HG03159 (cell line): ENCODE data around the gene TRPV5.

ENCODE experiments used
- ATAC-seq: cut with Tn5 transposase; IDR thresholded peaks from one replicate; pipeline ENCODE4 v1.9.1; 2021; ENCODE audit warnings: mild to moderate bottlenecking, moderate library complexity; ENCODE audit not compliant: unreplicated experiment

Gene TRPV5

GRCh38 chr7:142941541-142941940, 8.0 kb upstream of the TRPV5 start:
- no peak for ATAC-seq

- ATAC-seq, result no peak
These were observed 7.5 kb upstream of the TRPV5 start for GRCh38 chr7:142940966-142941535.

DNA sequence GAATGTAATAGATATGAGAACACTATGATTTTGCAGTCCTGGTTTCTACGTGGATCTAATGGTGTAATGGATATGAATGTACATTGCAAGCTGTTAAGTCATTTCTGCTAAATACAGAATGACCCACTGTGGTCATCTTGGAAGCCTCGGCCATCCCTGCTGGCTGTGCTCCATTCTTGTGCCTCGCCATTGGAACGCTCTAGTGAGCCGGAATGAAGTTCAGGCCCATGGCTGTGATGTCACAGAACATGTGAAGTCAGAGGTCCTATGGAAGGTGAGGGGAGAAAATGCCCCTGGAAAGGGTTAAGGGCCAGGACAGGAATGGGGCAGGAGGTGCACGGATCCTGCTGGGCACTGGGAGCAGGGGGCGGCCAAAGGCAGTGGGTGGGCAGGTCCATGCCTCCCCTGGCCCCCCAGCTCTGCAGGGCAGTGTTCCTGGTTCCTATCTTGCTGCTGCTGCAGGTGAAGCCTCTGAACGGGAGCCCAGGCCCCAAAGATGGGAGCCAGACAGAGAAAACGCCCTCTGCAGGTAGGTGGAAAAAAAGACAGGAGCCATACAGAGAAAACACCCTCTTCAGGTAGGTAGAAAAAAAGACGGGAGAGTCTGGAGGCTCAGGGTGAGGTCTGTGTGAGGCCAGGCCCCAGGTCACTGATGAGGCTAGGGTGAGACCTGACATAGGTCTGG, 5.8 kb upstream of the TRPV5 start, which contains the start of gene LLCFC1:
TSS of gene LLCFC1 (plus strand) at position 259 of the 685 bp plus-strand sequence. CDS start at position 397, 138 bp downstream.
- no peak for ATAC-seq

DNA sequence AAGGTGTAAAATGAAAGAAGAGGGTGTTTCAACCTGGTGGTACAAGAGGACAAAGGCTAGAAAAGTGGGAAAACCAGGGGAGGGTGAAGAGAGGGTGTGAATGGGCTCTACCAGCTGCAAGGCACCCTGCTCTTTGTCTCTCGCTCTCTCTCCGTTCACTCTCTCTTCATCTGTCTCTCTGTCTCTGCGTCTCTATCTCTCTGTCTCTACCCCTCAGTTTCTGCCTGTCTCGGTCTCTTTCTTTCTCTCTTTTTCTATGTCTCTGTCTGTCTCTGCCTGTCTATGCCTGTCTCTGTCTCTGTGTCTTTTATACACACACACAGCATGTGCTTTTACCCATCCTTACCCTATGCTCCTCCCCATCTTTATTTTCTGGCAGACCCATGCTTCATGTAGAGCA, 5.1 kb upstream of the TRPV5 start:
- ATAC-seq, result no peak

DNA sequence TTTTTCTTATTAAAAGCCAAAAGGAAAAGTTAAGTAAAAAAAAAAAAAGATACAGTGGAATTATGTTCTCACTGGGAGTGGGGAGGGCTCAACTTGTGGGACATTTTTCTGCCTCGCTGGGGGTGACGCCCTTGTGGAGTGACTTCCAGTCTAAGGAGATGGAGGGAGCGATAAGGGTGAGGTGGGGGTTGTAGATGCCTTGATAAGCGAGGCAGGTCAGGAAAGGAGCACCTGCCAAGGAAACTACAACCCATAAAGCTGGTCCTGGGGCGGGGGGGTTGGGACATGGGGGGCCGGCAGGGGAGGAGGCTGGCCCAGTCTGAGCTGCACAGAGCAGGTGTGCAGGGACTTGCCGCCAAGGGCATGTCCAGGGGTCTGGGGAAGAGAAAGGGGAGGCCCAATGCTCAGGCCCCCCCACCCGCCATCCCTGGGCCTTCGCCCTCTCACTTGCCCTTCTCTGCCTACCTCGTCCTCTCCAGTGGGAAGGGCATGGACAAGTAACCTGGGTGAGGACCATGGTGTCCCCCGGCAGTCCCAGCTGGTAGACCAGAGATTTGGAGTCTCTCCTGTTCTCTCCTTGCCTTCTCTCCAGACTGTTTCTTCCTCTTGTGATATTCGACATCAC, 2.5 kb upstream of the TRPV5 start:
- ATAC-seq, result no peak

- ATAC-seq, result no peak
These were observed 510 bp upstream of the TRPV5 start for GRCh38 chr7:142934056-142934455.

GRCh38 chr7:142933092-142933475, 462 bp downstream of the TRPV5 start:
- ATAC-seq, result no peak

GRCh38 chr7:142932386-142933091, 1.0 kb downstream of the TRPV5 start:
- no peak for ATAC-seq

- no peak for ATAC-seq
These were observed 3.3 kb downstream of the TRPV5 start for GRCh38 chr7:142930126-142930730.

- ATAC-seq, result no peak
These were observed 5.6 kb downstream of the TRPV5 start for GRCh38 chr7:142927949-142928348.

DNA sequence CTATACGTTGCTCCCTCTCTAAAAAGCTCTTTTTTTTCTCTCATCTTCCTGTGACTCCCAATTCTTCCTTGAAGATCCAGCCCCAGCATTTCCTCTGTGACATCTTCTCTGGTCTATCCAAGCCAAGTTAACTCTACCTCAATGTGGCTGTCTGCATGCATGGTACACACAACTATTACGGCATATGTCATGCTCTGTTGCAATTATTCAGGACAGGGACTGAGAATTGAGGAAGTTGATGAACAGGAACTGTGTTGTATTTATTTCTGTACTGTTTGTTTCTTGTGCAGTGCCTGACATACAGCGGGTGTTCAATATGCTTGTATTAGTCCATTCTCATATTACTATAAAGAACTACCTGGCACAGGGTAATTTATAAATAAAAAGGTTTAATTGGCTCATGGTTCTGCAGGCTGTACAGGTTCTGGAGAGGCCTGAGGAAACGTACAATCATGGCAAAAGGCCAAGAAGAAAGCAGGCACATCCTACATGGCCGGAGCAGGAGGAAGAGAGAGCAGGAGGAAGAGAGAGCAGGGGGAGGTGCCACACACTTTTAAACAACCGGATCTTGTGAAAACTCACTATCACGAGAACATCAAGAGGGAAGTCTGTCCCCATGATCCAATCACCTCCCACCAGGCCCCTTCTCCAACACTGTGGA, 6.3 kb downstream of the TRPV5 start:
- ATAC-seq, result no peak

DNA sequence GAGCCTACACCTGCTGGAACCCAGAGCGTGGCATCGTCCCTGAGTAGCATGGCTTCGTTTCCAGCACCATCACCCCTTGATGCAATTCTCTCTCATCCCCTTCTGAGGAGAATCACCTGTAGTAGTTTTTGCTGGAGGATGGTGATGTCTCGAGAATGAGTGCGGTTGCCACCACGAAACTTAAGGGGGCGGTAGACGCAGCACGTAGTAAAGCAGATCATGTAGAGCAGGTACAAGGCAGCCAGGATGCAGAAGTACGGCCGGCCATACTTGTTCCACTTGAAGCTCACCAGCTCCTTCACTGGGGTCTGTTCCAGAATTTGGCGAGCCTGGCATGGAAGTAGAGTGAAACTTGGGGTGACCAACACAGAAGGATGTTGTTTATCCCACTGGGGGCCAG, 8.1 kb downstream of the TRPV5 start:
- no peak for ATAC-seq

DNA sequence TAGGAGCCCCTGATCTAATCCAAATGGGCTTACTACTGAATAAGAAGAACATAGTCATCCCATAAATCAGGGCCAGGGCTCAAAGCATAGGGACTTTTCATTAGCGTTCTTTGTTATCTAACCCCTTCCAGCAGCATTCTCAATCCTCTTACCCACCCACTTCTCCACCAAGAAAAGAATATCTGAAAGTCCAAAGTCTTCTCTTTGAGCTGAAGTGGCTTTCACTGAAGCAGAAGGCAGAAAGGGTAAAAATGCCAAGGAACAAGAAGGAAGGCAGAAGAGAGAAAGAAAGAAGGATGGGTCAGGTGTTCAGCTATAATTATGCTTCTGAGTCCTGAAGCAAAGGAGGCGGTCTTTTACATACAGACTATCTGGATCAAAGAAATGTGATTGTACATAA, 10.2 kb downstream of the TRPV5 start:
- no peak for ATAC-seq

DNA sequence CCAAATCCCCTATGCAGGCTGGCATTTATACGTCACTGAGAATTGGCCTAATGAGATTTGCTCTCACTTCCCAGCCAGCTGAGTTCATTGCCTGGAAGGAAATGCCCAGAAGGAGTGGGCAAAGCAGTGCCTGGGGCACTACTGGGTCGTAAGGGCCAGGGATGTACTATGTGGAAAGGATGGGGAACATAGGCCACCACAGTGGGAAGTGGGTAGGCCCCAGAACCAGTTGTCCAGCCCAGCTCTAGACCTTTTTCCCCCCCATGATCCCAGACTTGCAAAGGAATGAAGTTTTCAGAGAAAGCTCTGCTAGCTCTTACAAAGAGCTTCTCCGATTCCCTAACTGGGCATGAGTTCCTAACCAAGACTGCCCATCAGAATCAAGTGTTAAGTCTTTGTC, 13.9 kb downstream of the TRPV5 start:
- ATAC-seq, result no peak

DNA sequence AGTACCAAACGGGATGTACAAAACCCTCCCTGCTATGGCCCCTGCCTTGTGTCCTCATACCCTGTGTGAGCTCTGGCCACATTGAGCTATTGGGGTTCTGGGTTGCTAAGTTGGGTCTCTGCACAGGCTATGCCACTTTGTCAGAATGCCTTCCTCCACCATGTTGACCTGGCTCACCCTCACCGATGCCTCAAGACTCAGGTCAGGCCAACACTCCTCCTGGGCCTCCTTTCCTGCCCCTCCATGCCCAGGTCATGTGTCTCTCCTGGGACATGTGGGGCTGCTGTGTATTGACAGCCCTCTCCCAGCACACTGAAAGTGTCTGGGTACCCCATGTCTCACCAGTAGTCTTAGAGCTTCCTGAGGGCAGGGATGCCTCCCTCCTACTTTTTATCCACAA, 14.6 kb downstream of the TRPV5 start:
- no peak for ATAC-seq

- ATAC-seq, result no peak
These were observed 16.1 kb downstream of the TRPV5 start for GRCh38 chr7:142917447-142917846.

GRCh38 chr7:142916508-142916907, 17.0 kb downstream of the TRPV5 start:
- no peak for ATAC-seq

DNA sequence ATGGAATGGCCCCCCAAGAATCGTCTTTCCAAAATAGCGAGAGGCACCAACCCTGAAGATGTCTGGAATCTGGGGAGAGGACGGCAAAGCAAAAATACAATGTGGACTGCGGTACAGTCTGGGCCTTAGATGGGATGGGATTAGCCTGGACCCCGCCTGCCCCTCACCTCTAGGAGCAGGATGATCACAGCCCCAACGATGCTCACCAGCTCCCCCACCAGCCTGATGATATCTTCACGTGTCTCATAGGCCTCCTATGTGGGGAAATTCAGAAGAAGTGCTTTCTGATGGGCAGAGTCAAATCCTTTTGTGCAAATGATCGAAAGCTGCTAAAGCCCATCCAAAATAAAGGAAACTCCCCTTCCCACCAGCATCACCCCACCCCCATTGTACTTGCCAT, 18.2 kb downstream of the TRPV5 start:
- ATAC-seq, result no peak

- ATAC-seq, result no peak
These were observed 19.4 kb downstream of the TRPV5 start for GRCh38 chr7:142914121-142914520.

GRCh38 chr7:142913566-142913965, 20.0 kb downstream of the TRPV5 start:
- no peak for ATAC-seq

GRCh38 chr7:142913051-142913450, 20.5 kb downstream of the TRPV5 start:
- ATAC-seq, result no peak
